ENCODE data around the gene MYOZ3.

MYOZ3 gene

DNA sequence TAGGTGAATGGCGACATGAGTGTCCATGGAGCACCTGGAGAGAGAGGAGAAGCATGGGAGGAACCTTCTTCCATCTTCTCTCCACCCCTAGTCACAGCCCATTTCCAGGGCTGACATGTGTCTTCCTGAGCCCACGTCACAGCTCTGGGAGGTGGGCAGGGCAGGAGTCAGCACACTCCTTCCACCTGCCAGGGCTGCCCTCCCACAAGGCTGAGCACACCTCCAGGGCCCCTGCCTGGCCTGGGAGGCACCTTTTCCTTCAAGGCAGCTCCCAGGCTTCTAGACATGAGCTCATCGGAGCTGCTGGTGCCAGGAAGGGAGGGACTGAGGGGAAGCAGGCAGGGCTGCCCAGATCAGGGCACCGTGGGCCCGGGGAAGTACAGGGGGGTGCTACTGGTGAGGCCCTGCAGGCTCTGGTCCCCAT, 34.2 kb upstream of the MYOZ3 start:
- in situ Hi-C loops (cut with MboI; ENCODE audit: low sequenced_read_pairs) = no loop called here

GRCh38 chr5:150627731-150628545, 33.1 kb upstream of the MYOZ3 start:
- in situ Hi-C loops (cut with MboI; ENCODE audit: low sequenced_read_pairs) = no loop called here

GRCh38 chr5:150628936-150629485, 32.0 kb upstream of the MYOZ3 start:
- in situ Hi-C loops (cut with MboI; ENCODE audit: low sequenced_read_pairs) = no loop called here

- in situ Hi-C loops (cut with MboI; ENCODE audit: low sequenced_read_pairs) = no loop called here
Observed at GRCh38 chr5:150630016-150630415, 31.0 kb upstream of the MYOZ3 start.

GRCh38 chr5:150630461-150631325, 30.4 kb upstream of the MYOZ3 start:
- in situ Hi-C loops (cut with MboI; ENCODE audit: low sequenced_read_pairs) = no loop called here

DNA sequence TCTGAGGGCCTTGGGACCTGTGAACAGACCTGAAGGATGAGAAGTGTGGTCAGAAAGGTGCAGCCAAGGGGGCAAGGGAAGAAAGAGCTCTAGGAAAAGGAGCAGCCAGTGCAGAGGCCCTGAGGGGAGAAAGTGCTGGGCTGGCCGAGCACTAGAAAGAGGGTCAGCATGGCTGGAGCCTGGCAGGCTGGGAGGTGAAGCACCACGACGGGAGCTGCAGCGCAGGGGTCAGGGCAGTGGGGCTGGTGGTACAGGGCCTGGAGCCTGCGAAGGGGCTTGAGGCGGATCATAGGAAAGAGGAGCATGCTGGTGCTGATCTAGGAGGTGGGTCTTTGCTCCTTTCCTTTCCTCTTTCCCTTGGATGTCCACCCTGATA, 29.7 kb upstream of the MYOZ3 start:
- in situ Hi-C loops (cut with MboI; ENCODE audit: low sequenced_read_pairs) = no loop called here

- in situ Hi-C loops (cut with MboI; ENCODE audit: low sequenced_read_pairs) = no loop called here
Observed at GRCh38 chr5:150632305-150633160, 28.5 kb upstream of the MYOZ3 start.

DNA sequence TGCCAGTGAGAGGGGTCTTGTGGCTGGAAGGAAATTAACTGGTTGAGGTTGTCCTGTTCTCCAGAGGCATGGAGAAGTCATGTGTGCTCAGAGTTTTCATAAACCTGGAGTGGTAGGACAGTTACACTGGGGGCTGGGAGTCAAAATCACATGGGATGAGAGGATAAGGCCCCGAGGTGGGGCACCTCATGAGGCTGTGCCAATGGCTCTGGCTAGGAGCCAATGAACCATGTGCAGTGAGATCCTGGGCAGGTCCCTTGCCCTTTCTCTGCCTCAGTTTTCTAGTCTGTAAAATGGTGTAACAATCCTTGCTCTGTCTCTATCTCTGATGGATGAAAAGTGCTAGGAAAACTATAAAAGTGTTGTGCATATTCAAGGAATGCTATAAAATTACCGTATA, 27.6 kb upstream of the MYOZ3 start:
- in situ Hi-C loops (cut with MboI; ENCODE audit: low sequenced_read_pairs) = no loop called here

DNA sequence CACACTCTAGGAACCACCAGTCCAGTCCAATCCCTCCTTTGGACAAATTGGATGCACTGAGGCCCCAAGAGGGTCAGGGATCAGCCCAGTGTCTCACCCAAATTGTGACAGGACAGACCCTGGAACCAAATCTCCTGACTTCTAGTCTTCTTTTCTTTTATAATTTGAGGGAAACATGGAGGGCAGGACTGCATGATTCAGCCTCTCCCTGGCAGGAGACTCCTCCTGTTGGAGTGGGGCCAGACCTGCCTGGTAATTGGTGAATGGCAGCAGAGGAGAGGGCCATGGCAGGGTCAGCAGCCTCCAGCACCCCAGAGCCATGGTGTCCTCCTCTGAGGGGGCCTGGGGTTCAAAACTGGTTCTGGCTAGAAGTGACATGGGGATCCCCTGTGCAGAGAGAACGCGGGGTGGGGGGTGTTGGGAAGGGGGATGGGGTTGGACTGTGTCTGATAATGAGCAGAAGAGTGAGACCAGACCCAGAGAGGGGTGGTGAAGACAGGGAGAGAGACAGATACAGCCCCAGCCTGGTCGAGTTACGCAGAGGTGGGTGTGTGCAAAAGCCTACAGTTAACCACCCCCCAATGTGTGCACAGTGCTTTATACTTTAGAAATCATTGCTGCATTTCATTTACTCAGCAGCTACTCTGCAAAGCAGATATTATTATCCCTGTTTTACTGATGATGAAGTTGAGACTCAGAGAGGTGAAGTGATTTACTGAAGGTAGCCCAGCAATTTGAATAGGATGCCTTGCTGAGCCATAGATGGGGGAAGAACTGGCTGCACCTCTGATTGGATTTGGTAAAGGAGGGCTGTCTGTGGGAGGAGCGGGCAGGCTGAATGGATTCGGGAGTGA, 24.4 kb upstream of the MYOZ3 start:
- in situ Hi-C loops (cut with MboI; ENCODE audit: low sequenced_read_pairs) = no loop called here

DNA sequence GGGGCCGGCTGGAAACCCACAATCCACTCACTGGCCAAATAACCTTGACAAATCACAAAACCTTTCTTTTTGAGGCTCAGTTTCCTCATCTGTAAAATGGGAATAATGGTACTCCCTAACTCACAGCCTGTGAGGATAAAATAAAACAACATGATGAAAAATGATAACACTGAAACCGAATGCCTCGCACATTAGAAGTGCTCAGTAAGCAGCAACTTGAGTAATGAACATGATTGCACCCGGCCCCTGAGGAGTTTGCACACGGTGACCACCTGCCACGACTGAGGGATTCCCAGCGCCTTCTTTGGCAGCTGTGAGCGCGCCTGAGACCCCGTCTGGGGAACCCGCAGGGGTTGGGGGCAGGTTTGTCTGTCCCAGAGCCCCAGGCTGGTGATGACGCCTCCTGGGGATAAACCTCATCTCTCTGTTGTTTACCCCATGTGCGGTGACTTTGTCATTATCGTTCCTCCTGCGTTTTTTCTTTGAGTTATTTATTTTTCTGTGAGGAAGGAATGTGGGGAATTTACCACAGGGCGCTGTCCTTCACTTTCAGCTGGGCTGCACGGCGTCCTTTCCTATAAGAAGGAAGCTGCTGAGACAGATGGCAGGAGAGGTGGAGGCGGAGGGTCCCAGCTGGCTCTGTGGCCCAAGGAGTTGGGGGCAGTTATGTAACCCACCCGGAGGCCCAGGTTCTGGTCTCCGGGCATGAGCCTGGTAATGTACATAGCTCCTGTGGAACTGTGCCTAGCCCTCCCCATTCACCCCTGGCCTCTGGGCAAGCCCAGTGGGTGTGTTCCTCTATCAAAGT, 23.6 kb upstream of the MYOZ3 start:
- in situ Hi-C loops (cut with MboI; ENCODE audit: low sequenced_read_pairs) = no loop called here

DNA sequence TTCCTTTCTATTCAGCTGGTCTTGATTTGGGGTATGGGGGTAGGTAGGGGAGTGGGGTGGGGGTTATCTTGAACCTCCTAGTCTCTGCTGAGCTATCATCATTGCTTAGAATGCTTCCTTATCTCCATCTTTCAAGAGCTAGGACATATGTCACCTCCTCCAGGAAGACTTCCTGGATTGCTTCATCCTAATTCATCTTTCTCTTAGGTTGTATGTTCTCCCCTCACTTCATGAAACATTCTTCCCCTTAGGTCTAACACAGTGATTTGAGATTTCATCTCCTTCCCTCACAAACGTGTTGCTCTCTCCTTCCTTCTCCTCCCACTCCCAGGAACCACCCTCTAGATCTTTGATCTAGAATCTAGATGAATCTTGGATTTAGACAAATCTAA, 23.0 kb upstream of the MYOZ3 start:
- in situ Hi-C loops (cut with MboI; ENCODE audit: low sequenced_read_pairs) = no loop called here

- in situ Hi-C loops (cut with MboI; ENCODE audit: low sequenced_read_pairs) = no loop called here
Observed at GRCh38 chr5:150638488-150639376, 22.3 kb upstream of the MYOZ3 start.

GRCh38 chr5:150639377-150639692, 21.7 kb upstream of the MYOZ3 start:
- in situ Hi-C loops (cut with MboI; ENCODE audit: low sequenced_read_pairs) = no loop called here

- in situ Hi-C loops (cut with MboI; ENCODE audit: low sequenced_read_pairs) = no loop called here
Observed at GRCh38 chr5:150639751-150640150, 21.3 kb upstream of the MYOZ3 start.

GRCh38 chr5:150640311-150641005, 20.6 kb upstream of the MYOZ3 start, which contains the start of gene SYNPO:
TSS of gene SYNPO (plus strand) at chr5:150640660. CDS start at chr5:150648276, 7,616 bp downstream.
- in situ Hi-C loops (cut with MboI; ENCODE audit: low sequenced_read_pairs) = no loop called here

DNA sequence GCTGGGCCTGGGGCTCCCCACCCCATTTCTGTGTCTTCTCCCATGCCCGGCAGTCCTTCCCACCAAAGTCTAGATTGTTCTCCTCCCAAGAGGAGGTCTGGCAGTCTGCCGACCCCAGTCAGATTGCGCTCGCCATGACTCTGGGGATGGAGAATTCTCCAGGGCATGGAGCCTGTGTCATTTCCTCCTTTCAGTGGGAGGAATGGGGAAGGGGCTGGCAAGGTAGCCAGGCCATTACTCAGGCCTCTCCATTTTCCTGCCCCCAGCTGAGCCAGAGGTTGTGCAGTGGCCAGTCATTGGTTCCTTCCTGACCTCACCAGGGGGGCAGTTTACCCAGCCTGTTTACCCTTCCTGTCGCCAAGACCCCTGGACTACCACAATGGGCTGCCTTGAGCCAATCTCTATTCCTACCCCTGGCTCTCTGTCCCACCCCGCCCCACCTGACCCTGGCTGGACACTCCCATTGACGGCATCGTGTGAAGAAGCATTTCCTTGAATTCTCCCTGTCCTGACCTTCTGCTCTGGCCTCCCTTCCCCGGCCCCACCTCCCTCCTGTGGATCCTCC, 20.0 kb upstream of the MYOZ3 start:
- in situ Hi-C loops (cut with MboI; ENCODE audit: low sequenced_read_pairs) = no loop called here

GRCh38 chr5:150641824-150642566, 19.1 kb upstream of the MYOZ3 start:
- in situ Hi-C loops (cut with MboI; ENCODE audit: low sequenced_read_pairs) = no loop called here
